ENCODE results near the gene NMD3.

DNA sequence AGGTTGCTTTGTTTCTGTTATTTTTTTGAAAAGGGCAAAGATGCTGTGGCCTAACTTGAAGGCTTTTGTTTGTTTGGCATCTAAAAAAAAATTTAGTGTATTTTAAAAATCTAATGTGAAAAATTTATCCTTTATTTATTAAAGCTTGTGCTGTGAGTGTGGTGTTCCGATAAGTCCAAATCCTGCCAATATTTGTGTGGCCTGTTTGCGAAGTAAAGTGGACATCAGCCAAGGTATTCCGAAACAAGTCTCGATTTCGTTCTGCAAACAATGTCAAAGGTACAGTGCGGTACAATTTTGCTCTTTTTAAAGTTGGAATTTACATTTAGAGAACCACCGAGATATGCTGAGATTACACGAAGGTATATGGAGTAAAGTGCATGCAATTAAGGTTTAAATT is 3.7 kb downstream of the NMD3 start:
- no peak for TF ChIP-seq POLR2AphosphoS5 (IDR thresholded peaks at IDR 0.05; ENCODE audit: low read depth, low read length)
- TF ChIP-seq POLR2A (IDR thresholded peaks at IDR 0.05; ENCODE audit: low read depth, low read length): no peak
